Keratinocyte (primary cell): ENCODE data around the gene NELL1.

Experiments
- EZH2 ChIP-seq: IDR thresholded peaks from one replicate; pipeline ENCODE4 v1.6.1; 2012; ENCODE audit warnings: inconsistent platforms, mild to moderate bottlenecking, low read length, moderate library complexity
- TF ChIP-seq, protein P1 (sequence below), 3 experiments: IDR thresholded peaks in 1 of 3; conservative IDR thresholded peaks in 1 of 3; optimal IDR thresholded peaks in 1 of 3; 2 replicates in 2 of 3; 3 replicates in 1 of 3; pipeline versions ENCODE3 to v1.5.1; 2011; ENCODE audit warnings: low read length in 3 of 3, mild to moderate bottlenecking in 3 of 3, moderate library complexity in 2 of 3, control low read depth in 1 of 3, inconsistent platforms in 1 of 3; ENCODE audit not compliant: insufficient read depth in 2 of 3; ENCODE audit errors: extremely low read depth in 1 of 3

DNA sequence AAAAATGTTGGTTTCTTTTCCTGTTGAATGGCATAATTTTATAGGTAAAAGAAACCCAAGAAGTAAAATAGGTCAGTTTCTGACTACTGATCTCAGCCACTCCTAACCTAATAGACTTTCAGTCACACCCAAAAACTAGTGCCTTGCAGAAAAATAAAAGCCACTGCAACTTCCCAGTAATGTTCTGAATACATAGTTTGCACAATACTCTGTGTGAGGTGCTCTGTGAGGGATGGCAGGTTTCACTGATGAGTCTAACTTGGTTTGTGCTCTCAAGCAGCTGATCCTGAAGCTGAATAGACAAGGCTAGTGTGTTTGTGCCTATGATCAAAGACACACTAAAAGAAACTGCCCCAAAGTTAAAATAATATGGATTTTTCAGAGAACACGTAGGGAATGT, 758.3 kb downstream of the NELL1 start:
- TF ChIP-seq, protein P1, sequence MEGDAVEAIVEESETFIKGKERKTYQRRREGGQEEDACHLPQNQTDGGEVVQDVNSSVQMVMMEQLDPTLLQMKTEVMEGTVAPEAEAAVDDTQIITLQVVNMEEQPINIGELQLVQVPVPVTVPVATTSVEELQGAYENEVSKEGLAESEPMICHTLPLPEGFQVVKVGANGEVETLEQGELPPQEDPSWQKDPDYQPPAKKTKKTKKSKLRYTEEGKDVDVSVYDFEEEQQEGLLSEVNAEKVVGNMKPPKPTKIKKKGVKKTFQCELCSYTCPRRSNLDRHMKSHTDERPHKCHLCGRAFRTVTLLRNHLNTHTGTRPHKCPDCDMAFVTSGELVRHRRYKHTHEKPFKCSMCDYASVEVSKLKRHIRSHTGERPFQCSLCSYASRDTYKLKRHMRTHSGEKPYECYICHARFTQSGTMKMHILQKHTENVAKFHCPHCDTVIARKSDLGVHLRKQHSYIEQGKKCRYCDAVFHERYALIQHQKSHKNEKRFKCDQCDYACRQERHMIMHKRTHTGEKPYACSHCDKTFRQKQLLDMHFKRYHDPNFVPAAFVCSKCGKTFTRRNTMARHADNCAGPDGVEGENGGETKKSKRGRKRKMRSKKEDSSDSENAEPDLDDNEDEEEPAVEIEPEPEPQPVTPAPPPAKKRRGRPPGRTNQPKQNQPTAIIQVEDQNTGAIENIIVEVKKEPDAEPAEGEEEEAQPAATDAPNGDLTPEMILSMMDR (optimal IDR thresholded peaks at IDR 0.05 in 1 of 3, IDR thresholded peaks at IDR 0.05 in 1 of 3, conservative IDR thresholded peaks at IDR 0.05 in 1 of 3; ENCODE audit: extremely low read depth in 1 of 3, insufficient read depth in 2 of 3, low read length in 3 of 3), result no peak
- no peak for TF ChIP-seq EZH2
